Fibroblast of the aortic adventitia (primary cell): Measurements from ENCODE around the gene HLA-DPB1. TPM values are rescaled to one million over a fixed set of nuclear protein-coding genes. Genes with fewer than 3 reads are reported as not detected.
"Not testable (repeated sequence)": the region's sequence is repeated elsewhere in the genome, so short reads cannot be mapped to it uniquely, and the experiment has no call there.

ENCODE experiments used
- DNase-seq: peaks from one replicate; pipeline ENCODE4 v3.0.0-alpha.2; 2010; ENCODE audit warnings: low read depth
- H3K4me3 ChIP-seq: 2 replicates; pipeline ENCODE4 v1.5.1; 2011; ENCODE audit warnings: low read depth, mild to moderate bottlenecking, control low read depth, low read length, moderate library complexity
- CTCF ChIP-seq: IDR thresholded peaks from 2 replicates; pipeline ENCODE4 v1.5.1; 2011; ENCODE audit warnings: mild to moderate bottlenecking, low read length, control low read depth, inconsistent platforms; ENCODE audit not compliant: insufficient read depth
- total RNA-seq: library from RNA; depleted of rRNA; stranded (reverse); fragments of >200 nt; gene quantifications from 2 replicates; pipeline ENCODE4 v1.2.3, GENCODE V29; 2012; ENCODE audit warnings: low replicate concordance

Gene HLA-DPB1
- total RNA-seq, 1 donor, result 0.27 TPM

GRCh38 chr6:33095681-33096080 lies 19.9 kb downstream of the HLA-DPB1 start:
- TF ChIP-seq CTCF, result no peak
- no peak overlapping the region for H3K4me3 ChIP-seq
- DNase-seq, result no peak

- DNase-seq, H3K4me3 ChIP-seq: not testable (repeated sequence)
These were observed 25.4 kb downstream of the HLA-DPB1 start for GRCh38 chr6:33101121-33101737.

GRCh38 chr6:33103776-33104175 lies 28.0 kb downstream of the HLA-DPB1 start:
- DNase-seq, result no peak
- TF ChIP-seq CTCF, result no peak
- H3K4me3 ChIP-seq, result no peak overlapping the region

GRCh38 chr6:33104887-33105286 lies 29.1 kb downstream of the HLA-DPB1 start:
- DNase-seq, result no peak
- no peak for TF ChIP-seq CTCF
- no peak overlapping the region for H3K4me3 ChIP-seq

GRCh38 chr6:33105386-33105785 lies 29.6 kb downstream of the HLA-DPB1 start:
- no peak for TF ChIP-seq CTCF
- DNase-seq, result no peak
- H3K4me3 ChIP-seq, result no peak overlapping the region

GRCh38 chr6:33105916-33106871 lies 30.4 kb downstream of the HLA-DPB1 start:
- no peak overlapping the region for H3K4me3 ChIP-seq
- no peak for DNase-seq
- TF ChIP-seq CTCF, result no peak

GRCh38 chr6:33107641-33108040 lies 31.9 kb downstream of the HLA-DPB1 start:
- no peak overlapping the region for H3K4me3 ChIP-seq
- no peak for DNase-seq
- no peak for TF ChIP-seq CTCF
